GM12801 (cell line): Measurements from ENCODE around the gene WWTR1.

Source experiments
- TF ChIP-seq, protein P1 (sequence below): IDR thresholded peaks from one replicate; pipeline ENCODE4 v1.5.1; 2011; ENCODE audit warnings: control low read depth; ENCODE audit not compliant: insufficient read length; ENCODE audit errors: extremely low read depth

The WWTR1 gene

DNA sequence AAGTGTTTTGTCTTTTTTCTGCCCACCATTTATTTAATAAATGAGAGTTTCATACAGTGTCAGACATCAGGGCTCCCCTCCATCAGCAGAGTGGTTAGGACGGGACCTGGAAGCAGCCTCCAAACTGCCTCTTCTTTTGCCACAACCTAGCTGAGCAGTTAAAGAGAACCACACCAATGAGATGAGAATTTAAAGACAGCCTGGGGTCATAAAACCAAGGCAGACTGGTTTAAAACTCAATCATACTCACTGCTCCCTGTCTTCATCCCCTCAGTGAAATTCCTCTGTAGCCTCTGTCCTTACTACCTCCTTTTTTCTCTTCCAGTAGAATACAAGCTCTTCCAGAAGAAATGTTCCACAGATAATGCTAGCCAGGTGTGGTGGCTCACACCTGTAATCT, 78.7 kb downstream of the WWTR1 start:
- TF ChIP-seq, protein P1, sequence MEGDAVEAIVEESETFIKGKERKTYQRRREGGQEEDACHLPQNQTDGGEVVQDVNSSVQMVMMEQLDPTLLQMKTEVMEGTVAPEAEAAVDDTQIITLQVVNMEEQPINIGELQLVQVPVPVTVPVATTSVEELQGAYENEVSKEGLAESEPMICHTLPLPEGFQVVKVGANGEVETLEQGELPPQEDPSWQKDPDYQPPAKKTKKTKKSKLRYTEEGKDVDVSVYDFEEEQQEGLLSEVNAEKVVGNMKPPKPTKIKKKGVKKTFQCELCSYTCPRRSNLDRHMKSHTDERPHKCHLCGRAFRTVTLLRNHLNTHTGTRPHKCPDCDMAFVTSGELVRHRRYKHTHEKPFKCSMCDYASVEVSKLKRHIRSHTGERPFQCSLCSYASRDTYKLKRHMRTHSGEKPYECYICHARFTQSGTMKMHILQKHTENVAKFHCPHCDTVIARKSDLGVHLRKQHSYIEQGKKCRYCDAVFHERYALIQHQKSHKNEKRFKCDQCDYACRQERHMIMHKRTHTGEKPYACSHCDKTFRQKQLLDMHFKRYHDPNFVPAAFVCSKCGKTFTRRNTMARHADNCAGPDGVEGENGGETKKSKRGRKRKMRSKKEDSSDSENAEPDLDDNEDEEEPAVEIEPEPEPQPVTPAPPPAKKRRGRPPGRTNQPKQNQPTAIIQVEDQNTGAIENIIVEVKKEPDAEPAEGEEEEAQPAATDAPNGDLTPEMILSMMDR, result no peak

- TF ChIP-seq, protein P1, result no peak
Measured at GRCh38 chr3:149577801-149578200, 80.0 kb downstream of the WWTR1 start.

GRCh38 chr3:149575961-149576564, 81.8 kb downstream of the WWTR1 start:
- TF ChIP-seq, protein P1, result no peak

DNA sequence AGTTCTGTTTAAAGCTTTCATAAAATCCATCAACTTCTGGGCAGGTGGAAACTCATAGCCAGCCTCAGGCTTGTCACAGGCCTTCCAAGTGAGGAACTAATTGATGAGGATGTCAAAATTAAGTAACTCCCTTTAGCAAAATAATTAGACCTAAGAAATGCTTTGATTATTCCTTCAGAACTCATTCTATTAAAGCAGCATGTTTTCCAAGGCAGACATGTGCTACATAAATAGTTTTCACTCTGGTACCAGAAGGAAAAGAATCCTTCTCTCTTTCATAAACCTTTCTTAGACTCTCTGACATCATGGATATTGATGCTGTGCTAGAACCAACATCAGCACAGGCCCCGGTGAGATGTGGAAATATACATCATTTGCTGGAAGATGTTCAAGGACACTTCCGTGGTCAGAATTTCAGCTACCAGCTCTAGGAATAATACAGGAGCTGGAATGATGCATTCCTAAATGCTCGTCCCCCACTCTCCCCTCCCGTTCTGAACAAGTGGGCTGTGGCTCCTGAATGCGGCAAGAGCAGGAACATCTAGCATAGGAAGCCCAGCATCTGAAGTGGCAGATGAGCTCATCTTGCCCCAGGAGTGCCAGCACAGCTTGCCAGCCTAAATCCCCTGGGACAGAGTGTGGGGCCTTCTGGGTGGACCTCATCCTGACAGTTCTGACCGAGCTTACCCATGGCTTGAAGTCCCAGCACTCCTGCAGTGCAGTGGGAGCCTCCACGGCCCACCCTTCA, 82.4 kb downstream of the WWTR1 start:
- TF ChIP-seq, protein P1, result no peak

DNA sequence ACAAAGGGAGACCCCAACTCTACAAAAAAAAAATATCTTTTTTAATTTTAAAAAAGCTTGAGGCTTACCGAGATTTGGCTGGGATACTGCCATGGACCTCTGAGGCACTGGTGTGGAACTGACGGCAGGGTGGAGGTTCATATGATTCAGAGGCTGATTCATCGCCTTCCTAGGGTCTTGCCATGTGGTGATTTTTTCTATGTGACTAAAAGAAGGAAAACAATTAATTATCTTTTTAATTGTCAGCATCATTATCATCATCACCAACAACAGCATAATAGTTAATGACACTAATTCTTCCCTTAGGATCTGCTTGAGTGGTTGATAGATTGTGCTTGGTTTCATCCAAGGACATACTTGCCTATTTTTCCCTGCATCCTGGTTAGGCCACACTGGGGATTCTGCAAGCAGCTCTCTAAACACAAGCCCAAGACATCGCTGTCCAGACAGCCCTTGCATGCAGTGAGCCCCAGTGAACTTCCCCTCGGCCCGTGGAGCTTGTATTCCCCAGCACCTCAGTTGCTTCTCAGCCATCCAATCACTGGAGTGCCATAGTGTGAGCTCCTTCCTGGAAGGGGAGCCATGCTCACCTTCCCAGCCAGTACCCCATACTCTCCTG, 84.9 kb downstream of the WWTR1 start:
- TF ChIP-seq, protein P1, result no peak

- TF ChIP-seq, protein P1, result no peak
Measured at GRCh38 chr3:149571381-149571780, 86.4 kb downstream of the WWTR1 start.

DNA sequence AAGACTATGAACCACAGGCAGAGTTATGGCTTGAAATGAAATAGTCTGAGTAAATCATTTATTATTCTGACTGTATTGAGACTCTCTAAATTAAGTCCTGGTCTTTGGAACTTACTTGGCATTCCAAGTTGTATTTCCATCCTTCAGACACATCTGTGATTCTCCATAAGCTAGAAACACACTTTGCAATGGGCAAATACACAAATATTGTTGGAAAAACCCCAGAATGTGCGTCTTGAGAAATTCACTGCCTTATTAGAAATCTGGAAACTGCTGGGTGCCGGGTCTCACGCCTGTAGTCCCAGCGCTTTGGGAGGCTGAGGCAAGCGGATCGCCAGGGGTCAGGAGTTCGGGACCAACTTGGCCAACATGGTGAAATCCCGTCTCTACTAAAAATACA, 87.8 kb downstream of the WWTR1 start:
- TF ChIP-seq, protein P1, result no peak
